HT1080 (cell line): ENCODE data around the gene KTI12. TPM values are rescaled to one million over a fixed set of nuclear protein-coding genes. Genes with fewer than 3 reads are reported as not detected.
"Not testable (repeated sequence)": the region's sequence is repeated elsewhere in the genome, so short reads cannot be mapped to it uniquely, and the experiment has no call there.

Experiments used
- DNase-seq: peaks from one replicate; pipeline ENCODE4 v3.0.0-alpha.2; 2015; ENCODE audit warnings: low read depth
- polyA plus RNA-seq, 2 experiments: library from polyadenylated mRNA; depleted of rRNA; stranded (reverse); fragments of >200 nt; gene quantifications; 2 replicates each; pipeline ENCODE4 v1.2.3, GENCODE V29; 2015
- total RNA-seq: library from RNA; depleted of rRNA; stranded (reverse); fragments of >200 nt; shearing (Covaris generic); gene quantifications from 2 replicates; pipeline ENCODE4 v1.2.3, GENCODE V29; 2014; rRNA removed

The KTI12 gene, protein sequence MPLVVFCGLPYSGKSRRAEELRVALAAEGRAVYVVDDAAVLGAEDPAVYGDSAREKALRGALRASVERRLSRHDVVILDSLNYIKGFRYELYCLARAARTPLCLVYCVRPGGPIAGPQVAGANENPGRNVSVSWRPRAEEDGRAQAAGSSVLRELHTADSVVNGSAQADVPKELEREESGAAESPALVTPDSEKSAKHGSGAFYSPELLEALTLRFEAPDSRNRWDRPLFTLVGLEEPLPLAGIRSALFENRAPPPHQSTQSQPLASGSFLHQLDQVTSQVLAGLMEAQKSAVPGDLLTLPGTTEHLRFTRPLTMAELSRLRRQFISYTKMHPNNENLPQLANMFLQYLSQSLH
- 15.4 and 16.2 TPM in 2 replicates for total RNA-seq
- polyA plus RNA-seq (2015; cell fraction: cytosol; rRNA removed): 14.8 and 15.6 TPM in 2 replicates
- polyA plus RNA-seq (2015; cell fraction: nucleus; rRNA removed): 13.6 and 13.8 TPM in 2 replicates

DNA sequence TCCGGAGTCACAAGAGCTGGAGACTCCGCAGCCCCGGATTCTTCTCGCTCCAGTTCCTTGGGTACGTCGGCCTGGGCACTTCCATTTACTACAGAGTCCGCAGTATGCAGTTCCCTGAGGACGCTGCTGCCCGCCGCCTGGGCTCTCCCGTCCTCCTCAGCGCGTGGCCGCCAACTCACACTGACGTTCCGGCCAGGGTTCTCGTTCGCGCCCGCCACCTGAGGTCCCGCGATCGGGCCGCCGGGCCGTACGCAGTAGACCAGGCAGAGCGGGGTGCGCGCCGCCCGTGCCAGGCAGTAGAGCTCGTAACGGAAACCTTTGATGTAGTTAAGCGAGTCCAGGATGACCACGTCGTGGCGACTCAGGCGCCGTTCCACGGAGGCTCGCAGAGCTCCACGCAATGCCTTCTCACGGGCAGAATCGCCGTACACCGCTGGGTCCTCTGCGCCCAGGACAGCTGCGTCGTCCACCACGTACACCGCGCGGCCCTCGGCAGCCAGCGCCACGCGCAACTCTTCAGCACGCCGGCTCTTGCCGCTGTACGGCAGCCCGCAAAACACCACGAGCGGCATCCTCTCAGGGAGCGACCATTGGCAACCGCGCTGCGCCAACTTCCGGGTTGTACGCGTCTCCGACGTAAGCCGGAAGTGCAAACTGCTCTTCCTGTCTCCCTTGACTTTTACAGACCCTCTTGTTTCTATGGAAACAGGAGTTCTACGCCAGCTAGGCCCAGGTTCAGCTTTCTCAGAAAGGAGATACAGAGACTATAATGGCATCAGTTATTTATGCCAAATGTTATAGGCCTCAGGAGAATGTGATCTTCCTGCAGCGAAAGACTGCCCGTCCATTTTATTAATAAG is at the start of gene KTI12:
Gene KTI12, minus strand, starts transcription at position 621 of the 860 bp plus-strand sequence. Its CDS starts 49 bp downstream, at position 572.
- DNase-seq: peak; percentile 86

DNA sequence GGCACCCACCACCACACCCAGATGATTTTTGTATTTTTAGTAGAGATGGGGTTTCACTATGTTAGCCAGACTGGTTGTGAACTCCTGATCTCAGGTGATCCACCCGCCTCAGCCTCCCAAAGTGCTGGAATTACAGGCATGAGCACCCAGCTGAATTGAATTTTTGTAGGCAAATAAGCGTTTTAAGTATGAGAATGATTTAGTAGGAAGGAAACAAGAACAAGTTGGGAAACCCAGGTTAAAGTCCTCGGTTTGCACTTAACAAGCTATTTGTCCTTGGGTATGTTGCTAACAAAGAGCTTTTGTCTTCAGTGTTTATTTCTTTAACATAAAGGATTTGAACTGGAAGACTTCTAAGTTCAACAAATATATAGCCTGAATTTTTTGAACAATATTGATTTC is 46.4 kb upstream of the KTI12 start:
- DNase-seq: no peak

DNA sequence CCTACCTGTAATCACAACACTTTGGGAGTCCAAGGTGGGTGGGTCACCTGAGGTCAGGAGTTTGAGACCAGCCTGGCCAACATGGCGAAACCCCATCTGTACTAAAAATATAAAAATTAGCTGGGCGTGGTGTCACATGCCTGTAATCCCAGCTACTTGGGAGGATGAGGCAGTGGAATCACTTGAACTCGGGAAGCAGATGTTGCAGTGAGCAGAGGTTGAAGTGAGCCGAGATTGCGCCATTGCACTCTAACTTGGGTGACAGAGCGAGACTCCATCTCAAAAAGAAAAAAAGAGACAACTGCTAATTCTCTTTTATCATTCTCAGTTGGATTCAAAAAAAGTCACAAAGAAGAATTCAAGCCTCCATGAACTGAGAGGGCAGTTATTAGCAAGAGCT is 43.7 kb upstream of the KTI12 start:
- not testable (repeated sequence) for DNase-seq

DNA sequence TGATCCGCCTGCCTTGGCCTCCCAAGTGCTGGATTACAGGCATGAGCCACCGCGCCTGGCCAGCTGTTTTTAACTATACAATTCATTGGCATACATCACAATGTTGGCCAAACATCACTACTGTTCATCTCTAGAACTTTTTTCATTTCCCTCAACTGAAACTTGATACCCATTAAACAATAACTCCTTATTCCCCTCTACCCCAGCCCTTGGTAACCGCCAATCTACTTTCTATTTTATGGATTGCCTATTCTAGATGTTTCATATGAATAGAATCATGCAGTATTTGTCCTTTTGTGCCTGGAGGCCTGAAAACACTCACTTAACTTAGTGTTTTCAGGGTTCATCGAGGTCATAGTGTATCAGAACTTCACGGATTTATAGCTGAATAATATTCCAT is 38.7 kb upstream of the KTI12 start:
- no peak for DNase-seq

DNA sequence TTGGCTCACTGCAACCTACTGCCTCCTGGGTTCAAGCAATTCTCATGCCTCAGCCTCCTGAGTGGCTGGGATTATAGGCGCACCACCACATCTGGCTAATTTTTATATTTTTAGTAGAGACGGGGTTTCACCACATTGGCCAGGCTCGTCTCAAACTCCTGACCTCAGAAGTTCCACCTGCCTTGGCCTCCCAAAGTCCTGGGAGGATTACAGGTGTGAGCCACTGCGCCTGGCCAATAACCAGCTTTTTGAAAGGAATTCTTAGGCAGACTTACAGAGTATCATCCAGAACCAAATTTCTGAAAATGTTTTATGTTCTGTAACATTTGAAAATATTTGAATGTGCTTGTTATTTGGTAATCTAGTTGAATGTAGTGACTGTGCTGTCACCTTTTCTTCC is 37.1 kb upstream of the KTI12 start:
- no peak for DNase-seq

DNA sequence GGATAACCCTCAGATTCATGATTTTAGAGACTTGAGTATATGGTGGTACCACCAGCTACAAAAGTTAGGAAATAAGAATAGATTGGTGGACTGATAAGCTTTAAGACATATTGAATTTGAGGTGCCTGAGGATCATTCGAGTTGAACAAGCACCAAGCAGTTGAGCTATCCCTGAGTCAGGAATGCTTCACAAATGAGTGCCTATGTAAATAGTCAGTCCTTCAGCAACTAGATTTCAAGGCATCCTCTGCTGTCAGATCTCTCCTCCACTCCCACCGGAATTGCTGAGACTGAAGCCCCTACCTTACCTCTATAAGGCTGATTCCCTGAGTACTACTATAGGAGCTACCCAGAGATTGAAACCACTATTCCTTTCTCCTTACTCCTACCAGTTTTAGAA is 29.6 kb upstream of the KTI12 start:
- DNase-seq: no peak

DNA sequence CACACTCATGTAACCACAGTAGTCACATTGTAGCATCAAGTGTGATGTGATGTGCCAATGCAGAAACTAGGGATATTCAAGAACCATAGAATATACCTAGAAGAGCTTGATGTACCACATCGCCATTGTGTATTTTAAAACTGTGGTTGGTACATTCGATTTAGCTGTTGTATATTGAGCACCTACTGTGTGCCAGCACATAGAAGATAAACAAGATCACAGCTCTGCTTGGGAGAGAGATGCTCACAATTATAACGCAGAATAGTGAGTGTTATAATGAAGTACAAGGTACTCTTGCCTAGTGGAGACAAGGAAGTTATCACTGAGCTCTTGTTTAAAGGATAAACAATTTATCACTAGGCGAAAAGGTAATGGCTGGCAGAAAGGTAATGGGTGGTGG is 27.2 kb upstream of the KTI12 start:
- no peak for DNase-seq

DNA sequence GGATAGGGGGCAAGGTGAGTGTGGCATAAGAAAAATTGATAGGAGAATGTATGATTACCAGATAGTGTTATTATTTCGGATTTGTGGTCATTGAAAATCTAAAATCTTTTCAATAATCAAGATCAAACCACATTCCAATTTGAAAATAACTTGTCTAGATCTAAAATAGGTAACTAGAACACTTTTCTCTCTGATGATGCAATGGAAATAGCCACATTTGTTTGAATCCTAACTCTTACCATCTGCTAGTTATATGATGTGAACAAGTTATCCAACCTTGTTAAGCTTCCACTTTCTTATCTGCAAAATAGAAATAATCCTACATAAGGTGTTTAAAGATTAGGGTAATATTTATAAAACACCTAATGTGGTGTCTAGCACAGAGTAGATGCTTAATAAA is 26.3 kb upstream of the KTI12 start:
- DNase-seq: no peak

DNA sequence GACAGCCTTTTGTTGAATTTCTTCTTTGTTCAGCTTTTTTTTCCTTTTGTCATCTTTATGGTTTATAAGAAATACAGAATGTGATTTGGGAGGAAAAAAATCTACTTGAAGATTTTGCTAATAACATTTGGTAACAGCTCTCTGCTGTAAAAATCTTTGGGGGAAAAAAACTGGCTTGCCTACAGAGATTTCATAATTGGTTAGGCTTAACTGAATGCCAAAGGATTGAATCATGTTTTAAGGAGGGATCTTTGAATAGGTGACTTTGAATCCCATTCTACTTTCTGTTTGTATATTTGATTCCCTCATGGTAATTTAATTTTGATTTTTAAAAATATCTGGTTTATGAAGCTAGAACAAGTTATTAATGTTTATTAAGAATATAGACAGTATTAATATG is 25.7 kb upstream of the KTI12 start:
- DNase-seq: peak; percentile 51

DNA sequence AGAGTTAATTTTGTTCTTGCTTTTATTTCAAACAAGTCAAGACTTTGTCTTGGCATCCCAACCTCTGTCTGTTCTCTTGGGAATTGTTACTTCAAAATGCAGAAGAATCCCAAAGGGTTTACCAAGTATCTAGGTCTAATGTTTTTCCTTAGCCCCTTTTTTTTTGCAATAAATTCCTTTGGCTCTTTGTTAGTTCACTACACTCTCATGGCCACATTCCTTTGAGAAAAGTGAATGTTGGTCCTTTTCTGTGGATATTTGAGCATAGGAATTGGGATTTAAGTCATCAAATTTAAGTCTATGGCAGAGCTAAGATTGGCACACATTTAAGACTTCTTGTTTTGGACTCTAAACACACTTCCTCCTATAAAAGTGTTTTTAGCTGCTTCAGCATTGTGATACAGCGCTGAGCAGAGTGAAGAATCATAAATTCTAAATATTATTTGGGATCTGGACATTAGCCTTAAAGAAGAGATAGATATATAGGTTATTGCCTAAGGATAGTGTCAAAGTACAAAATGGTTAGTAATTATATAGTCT is 24.3 kb upstream of the KTI12 start:
- no peak for DNase-seq

DNA sequence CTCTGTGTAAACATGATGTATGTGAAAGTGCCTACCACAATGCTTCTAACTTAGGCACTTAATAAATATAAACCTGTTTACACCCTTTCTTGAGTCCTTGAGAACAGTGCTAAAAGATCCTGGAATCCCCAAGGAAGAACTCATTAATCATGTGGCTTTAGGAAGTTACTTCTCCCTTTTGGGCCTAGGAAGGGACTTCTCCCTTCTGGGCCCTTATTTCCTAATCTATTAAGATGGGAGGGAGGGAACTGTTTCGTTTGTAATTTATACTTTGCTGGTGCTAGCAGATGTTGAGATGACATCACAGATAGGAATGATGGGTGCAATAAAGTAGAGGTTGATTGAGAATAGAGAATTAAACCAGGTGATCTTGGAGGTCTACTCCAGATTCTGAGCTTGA is 23.6 kb upstream of the KTI12 start:
- DNase-seq: peak; percentile 5

DNA sequence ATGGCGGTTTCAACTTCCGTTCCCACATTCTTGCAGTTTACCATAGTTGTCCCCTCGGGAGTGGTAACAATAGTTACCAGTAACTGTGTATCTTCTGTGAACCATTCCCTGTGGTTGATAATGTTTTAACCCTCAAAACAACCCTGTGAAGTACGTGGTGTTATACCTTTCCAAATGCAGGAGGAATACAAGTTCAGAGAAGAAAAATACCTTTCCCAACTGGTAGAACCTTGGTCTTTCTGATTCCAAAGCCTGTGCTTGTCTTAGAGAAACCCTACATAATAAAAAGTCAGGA is 23.3 kb upstream of the KTI12 start:
- DNase-seq: no peak

DNA sequence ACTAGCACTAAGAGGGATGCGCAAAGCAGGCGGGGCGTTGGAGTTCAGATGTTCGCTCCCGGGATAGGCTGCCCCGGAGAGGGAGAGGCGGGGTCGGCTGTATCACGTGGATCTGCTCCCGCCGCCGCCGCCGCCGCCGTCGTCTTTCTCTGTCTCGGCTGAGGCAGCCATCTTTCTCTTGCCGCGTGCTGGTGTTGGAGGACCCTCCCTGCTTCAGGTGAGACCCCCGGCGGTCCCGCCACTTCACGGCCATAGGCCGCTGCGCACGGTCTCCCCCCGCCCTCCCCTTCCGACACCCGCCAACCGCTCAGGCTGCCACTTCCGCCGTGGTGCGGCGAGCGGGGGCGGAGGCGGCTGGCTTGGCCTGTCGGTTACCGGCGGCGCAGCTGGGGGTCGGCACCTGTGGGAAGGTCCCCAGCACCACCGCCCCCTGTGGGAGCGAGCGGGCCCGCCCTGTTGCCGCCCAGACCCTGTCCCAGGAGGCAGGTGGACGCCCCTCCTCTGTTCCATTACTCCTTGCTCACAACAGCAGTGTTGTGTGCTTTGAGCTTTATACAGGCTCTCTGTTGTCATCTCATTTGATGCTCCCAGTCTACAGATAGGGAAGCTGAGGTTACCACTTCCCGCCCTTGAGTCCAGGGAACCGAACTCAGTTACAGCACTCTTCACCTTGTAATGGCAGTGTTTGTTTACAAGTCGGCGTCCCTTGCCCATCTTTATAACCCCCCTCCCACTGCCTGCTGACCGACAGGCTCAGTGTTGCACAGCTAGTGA is 22.7 kb upstream of the KTI12 start, which contains the start of gene BTF3L4:
Gene BTF3L4, plus strand, starts transcription at position 133 of the 774 bp plus-strand sequence. CDS start 3,553 bp downstream, outside the sequence.
- DNase-seq: peak; percentile 95

DNA sequence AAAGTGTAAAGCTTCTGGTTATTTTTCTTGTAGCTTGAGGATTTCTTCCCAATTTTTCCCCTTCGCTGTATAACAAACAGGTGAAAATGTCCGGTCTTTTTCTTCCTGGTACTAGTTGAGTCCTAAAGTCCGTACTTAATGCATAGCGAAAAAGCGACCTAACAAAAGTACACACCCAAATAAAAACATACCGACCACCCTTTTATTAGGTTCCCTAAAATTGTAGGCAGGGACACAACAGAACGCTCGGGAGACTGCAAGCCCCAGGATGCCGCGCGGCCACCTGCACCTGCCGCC is 22.2 kb upstream of the KTI12 start:
- no peak for DNase-seq

DNA sequence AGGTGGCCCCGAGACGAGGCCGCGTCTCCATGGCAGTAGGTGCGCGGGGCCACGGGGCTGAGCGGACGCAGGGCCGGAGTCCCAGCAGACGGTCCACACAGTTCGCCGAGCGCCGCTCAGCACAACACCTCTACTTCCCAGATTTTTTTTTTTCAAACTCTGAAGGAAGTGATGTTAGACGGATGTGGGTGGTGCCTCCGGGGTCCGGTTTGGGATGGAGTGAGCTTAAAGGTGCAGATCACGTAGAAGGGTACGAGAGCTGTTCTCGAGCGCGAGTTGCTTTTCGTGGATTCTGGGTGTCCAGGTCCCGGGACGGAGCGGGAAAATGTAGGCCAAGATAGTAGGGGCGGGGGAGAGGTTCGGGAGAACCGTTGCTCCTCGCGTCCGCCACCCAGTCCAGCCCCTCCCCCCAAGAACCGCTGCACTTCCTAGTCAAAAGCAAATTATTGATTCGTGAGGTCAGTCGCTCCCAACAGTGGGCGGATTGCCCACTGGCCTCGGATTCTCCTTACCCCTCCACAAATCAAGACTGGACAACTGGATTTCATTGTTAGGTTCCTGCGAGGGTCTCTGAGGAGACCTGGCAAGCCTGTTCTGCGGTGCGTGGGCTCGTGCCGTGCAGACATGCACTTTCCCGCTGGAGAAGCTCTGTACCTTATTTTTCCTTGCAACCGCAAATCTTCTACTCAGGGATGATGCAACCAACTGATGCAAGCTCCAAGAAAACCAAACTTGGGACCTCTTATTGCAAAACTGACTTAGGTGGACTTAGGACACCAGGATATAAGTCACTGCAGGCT is 21.7 kb upstream of the KTI12 start, which contains the start of gene TXNDC12:
Gene TXNDC12, minus strand, starts transcription at position 126 of the 800 bp plus-strand sequence. Its CDS starts 95 bp downstream, at position 31.
- DNase-seq: peak; percentile 95

DNA sequence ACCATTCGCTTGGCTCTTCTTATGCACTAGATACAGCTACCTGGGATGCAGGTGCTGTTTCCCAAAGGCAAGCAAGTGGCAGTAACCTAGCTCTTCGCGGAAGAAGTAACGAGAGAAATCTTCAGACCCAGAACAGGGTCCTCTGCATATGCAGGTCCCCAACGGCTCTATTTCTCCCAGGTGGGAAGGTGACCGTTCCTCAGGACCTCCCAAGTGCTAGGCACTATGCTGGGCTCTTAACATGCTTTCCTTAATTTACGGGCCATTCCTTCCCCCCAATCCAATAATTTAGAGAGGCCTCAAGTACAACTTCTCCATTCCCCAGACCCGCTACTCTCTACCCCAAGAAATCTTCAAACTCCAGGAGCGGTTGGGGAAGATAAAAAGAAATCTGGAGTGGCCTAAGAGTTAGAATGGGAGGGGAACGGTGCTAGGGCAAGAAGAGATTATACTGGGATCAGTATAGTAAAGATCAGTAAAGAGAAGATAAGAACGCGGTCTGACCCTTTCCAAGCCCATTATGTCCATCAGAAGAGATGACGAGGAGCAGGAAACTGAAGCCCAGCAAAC is 21.0 kb upstream of the KTI12 start:
- DNase-seq: no peak

DNA sequence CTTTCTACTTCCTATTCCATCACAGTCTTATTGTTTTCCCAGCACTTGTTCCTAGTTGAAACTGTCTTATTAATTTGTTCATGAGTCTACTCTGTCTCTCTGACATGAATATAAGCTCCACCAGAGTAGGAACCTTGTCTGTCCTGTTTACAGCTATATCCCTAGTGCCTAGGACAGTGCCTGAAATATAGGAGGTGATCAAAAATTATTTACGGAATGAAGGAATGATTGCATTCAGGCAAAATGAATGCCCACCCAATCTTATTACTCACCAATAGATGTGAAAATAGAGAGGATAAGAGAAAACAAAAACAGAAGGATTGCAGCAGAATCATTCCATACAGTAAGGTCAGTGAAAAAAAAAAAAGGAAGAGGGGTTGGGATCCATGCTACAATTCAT is 20.3 kb upstream of the KTI12 start:
- DNase-seq: no peak

DNA sequence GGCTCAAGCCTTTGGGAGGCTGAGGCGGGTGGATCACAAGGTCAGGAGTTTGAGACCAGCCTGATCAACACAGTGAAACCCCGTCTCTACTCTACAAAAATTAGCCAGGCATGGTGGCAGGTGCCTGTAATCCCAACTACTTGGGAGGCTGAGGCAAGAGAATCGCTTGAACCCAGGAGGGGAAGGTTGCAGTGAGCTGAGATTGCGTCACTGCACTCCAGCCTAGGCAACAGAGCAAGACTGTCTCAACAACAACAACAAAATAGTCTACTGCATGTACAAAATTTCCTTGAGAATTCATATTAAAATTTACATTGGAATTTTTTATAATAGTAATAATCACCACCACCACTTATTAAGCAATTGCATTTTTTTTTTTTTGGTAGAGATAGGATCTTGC is 15.7 kb upstream of the KTI12 start:
- not testable (repeated sequence) for DNase-seq

DNA sequence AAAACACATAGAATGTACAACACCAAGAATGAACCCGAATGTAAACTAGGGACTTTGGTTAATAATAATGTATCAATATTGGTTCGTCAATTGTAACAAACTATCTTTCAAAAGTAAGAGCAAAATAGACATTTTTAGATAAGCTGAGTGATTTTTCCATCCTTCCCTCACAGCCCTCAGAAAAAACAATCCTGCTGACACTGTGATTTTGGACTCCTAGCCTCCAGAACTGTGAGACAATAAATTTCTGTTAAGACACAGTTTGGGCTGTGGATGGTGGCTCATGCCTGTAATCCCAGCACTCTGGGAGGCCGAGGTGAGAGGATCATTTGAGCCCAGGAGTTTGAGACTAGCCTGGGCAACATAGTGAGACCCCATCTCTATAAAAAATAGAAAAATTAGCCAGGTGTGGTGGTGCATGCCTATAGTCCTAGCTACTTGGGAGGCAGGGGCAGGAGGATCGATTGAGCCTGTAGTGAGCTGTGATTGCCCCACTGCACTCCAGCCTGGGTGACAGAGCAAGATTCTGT is 12.1 kb upstream of the KTI12 start:
- not testable (repeated sequence) for DNase-seq

DNA sequence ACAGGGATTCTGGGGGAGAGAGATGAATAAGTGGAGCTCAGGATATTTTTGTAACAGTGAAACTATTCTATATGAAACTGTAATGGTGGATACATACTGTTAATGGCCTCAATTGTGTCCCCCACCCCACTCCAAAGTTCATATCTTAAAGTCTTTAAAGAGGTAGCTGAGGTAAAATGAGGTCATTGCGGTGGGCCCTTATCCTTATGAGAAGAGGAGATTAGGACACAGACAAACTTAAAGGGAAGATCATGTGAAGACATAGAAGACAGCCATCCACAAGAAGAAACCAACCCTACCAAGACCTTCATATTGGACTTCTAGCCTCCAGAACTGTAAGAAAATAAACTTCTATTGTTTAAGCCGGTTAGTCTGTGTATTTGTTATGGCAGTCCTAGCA is 11.6 kb upstream of the KTI12 start:
- no peak for DNase-seq
